Stimulated activated CD8-positive, alpha-beta memory T cell treated with anti-CD3 and anti-CD28 coated beads, Interleukin-15, amount 100 ng/mL, for 1 hour (primary cell): ENCODE data around the gene FBXL7.

Source experiments
- DNase-seq: peaks from one replicate; pipeline ENCODE4 v3.0.0-alpha.2; 2020; ENCODE audit warnings: low read depth

FBXL7 gene

GRCh38 chr5:15502208-15502607, 2.2 kb downstream of the FBXL7 start:
- DNase-seq, result no peak

GRCh38 chr5:15506146-15506545, 6.2 kb downstream of the FBXL7 start:
- DNase-seq, result no peak

DNA sequence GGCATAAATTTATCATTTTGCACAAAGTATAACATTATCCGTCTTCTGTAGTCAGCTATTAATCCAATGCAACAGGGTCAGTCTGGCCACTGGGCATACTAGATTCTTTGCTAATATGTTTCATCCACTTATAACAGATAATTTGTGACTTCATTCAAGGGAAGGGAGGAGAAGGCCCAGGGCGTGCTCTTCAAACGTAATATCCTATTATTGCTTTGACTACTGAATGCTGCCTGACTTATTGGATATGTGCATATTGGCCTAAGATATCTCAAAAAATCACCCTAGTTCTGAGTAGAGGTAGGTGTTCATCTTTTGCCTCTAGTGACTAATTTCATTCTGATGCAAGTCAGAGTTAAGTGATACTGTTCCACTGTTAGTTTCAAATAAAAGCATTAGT, 6.9 kb downstream of the FBXL7 start:
- DNase-seq, result no peak

GRCh38 chr5:15510092-15510491, 10.1 kb downstream of the FBXL7 start:
- DNase-seq, result no peak

- DNase-seq, result no peak
Observed at GRCh38 chr5:15510831-15511230, 10.9 kb downstream of the FBXL7 start.

DNA sequence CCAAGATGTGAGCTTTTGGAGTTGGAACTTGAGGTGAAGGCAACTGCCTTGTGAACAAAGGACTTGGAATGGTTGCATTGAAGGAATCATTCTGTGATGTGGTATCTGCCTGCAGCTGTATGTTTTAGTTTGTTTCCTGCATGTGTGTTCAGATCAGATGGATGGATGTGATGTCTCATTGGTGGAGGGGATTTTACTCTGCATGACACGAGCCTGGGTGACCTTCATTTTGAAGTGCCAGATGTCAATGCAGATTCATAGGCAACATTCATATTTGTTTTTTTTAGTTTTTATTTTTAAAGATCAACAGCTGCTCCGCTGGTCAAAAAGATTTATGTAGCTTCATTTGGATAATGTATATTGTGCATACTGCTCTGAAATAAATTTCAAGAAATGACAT, 13.5 kb downstream of the FBXL7 start:
- no peak for DNase-seq

DNA sequence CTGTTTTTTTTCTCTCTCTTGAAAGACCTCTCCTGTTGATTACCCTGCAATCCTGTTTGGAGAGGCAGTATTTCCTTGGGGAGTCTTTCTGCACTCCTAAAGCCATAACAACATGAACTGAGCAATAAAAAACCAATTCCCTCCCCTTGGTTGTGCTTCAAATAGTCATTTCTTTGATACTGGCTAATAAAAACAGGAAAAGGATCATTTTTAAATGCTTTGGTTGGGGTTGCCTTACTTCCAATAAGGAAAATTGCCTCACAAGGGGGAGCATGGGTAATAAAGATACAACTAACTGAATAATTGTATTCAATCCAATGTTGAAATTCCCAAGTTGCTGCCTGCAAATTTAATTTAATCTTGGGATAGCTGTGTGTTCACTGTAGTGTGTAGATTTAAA, 13.9 kb downstream of the FBXL7 start:
- no peak for DNase-seq

DNA sequence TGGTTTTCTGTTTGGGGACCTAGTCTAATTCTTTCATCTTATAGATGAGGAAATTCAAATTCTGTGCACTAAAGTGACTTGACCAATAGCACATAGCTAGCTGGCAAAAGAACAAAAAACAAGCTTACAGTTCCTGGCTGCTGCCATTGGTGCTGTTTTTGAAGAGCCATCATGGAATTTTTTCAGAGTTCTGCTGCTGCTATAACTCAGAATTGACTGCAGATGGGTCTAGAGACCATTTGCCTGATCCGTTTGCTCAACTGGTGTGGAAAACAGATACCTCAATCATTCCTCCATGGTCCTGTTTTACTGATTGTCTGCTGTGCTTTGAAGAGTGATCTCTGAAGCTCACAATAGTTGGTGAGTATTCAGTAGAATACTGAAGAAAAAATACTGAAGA, 15.2 kb downstream of the FBXL7 start:
- no peak for DNase-seq

- no peak for DNase-seq
Observed at GRCh38 chr5:15516486-15516885, 16.5 kb downstream of the FBXL7 start.

DNA sequence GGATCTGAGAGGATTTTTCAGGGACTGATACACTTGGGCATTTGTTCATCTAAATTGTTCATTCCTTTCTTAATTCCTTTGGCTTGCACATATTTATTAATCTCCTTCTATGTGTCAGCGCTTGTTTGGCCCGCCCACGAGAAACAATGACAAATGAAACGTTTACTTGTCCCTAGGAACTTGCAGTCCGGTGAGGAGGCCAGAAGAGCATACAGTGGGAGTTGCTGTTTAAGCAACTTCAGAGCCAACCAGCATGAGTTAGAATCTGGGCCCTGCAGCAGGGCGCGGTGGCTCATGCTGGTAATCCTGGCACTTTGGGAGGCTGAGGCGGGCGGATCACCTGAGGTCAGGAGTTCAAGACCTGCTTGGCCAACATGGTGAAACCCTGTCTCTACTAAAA, 18.8 kb downstream of the FBXL7 start:
- DNase-seq, result no peak

- DNase-seq, result no peak
Observed at GRCh38 chr5:15520856-15521255, 20.9 kb downstream of the FBXL7 start.

- no peak for DNase-seq
Observed at GRCh38 chr5:15521381-15522186, 21.6 kb downstream of the FBXL7 start.

DNA sequence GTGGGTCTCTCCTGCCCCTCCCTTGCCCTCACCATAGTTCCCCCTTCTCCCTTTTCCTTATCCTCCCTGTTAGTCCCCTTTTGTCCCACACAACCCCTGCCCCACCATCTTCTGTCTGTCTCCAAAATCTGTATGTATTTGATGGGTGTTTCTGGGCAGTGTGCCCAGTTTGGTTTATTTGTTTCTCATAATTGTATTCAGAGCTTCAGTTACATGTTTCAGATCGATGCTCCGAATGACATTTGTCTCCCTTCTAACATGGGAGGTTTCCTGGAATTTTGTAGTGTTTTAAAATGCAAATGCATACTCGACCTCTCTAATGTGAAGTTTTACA, 22.2 kb downstream of the FBXL7 start:
- no peak for DNase-seq

DNA sequence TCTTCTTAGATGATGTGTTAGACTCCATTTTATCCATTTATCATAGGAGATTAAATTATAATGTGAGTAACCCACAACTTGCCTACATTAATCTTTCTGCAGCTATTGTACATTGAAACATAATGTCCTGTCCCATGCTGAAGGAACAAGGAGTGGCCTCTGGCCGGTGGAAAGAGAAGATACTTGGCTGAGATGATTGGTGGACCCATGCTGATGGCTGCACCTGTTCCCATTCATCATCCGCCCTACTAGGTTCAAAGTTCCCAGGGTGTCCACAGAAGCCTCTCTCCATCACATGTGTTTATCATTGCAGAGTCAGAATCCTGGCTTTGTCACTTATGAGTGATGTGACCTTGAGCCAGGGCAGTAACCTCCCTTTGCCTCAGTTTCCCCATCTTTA, 24.7 kb downstream of the FBXL7 start:
- no peak for DNase-seq

- DNase-seq, result no peak
Observed at GRCh38 chr5:15525703-15526275, 25.8 kb downstream of the FBXL7 start.

DNA sequence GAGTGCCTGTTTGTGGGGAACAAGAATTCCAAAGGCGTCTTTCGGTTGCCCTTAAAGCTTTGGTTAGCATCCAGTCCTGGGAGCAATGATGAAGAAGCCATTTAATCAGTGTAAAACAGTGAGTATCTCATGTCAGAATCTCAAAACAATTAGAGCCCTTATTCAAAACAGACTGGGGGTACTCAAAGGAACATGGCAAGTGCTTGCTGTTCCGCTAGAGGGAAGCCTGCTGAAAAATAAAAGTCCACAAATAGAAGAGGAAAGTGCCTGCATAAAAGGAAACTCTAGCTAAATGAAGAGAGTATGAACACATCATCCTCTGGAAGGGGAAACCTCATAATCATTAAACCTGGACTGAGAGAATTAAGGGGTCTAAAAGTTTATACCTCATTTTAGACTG, 26.4 kb downstream of the FBXL7 start:
- DNase-seq, result no peak

DNA sequence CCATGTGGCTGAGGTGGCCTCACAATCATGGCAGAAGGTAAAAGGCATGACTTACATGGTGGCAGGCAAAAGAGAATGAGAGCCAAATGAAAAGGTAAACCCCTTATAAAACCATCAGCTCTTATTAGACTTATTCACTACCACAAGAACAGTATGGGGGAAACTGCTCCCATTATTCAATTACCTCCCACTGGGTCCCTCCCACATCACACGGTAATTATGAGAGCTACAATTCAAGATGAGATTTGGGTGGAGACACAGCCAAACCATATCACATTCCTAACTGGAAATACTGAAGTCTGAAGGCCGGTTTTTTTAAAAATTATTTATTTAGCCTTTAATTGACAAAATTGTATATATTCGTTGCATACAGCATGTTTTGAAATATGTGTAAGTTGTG, 28.5 kb downstream of the FBXL7 start:
- no peak for DNase-seq

- no peak for DNase-seq
Observed at GRCh38 chr5:15529013-15529412, 29.0 kb downstream of the FBXL7 start.

GRCh38 chr5:15529821-15530220, 29.8 kb downstream of the FBXL7 start:
- DNase-seq, result no peak

DNA sequence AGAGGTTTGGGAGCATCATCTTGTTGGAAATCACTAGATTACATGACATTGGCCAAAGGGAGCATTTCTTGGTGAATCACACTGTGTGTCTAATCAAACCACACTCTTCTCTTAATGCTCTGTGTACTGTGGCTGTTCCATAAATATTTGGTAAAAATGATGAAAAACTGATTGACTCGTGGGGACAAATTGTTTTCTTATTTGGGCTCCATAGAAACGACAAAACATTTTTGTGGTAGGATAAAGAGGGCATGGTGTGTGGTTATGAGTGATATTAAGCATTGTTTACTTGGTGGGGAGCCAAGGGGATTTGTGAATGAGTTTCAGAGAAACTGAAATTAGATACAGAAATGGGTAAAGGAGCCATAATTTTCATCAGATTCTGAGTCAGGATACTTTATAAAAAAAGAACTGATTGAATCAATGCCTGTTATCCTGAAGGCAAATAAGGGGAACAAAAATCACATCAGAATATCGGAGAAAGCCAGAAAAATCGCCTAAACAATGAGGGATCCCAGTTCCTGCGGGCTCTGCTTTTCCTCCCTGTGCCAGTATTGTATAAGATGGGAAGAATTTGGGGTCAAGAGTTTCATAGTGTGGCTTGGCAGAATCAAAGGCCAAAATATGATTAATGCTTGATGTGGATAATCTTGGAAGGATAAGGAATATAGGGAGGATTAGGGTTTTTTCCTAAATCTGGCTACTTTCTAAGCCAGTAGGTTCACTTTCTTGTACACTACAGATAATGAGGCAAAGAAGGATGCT, 33.3 kb downstream of the FBXL7 start:
- DNase-seq, result no peak

DNA sequence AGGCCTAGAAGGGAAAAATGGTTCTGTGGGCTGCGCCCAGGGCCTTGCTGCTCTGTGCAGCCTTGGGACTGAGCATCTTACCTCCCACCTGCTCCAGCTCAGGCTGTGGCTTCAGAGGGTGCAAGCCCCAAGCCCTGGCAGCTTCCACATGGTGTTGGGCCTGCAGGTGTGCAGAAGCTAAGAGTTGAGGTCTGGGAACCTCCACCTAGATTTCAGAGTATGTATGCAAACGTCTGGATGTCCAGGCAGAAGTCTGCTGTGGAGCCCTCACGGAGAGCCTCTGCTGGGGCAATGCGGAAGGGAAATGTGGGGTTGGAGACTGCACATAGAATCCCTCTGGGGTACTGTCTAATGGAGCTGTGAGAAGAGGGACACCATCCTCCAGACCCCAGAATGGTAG, 36.0 kb downstream of the FBXL7 start:
- DNase-seq, result no peak

GRCh38 chr5:15538516-15538915, 38.5 kb downstream of the FBXL7 start:
- DNase-seq, result no peak

DNA sequence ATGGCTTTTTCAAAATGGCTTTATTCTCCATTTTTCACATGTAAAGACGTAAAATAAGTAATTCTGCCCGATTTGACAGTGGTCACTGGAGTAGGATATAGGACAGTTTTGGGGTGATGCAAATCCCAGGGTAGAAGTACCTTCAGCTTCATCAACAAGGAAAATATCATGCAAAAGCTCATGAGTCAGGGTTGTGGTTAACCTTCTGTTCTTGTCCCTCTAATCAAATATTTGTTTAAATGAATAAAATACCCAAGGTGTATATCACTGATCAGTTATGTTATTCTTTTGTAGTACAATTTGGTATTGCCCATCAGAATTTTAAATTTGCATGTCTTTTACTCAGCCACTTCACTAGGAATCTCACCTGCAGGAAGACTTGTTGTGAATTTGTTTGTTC, 40.0 kb downstream of the FBXL7 start:
- no peak for DNase-seq
